HepG2 (cell line): Measurements from ENCODE around the gene ANKRD40. TPM values are rescaled to one million over a fixed set of nuclear protein-coding genes. Genes with fewer than 3 reads are reported as not detected.

Source experiments
- ASH2L ChIP-seq: fragments of 300-600, 200-600 bp; sonication (generic); IDR thresholded peaks from 2 replicates; pipeline ENCODE4 v1.7.0; 2017; ENCODE audit warnings: low read depth, mild to moderate bottlenecking, moderate library complexity, mixed read lengths, low read length; ENCODE audit not compliant: insufficient read length
- BHLHE40 ChIP-seq: IDR thresholded peaks from 2 replicates; pipeline ENCODE4 v1.6.1; 2011; ENCODE audit warnings: low read length, improper control_type of control experiment
- BRD4 ChIP-seq: sonication (generic); formaldehyde crosslinking; IDR thresholded peaks from 2 replicates; pipeline ENCODE4 v1.4.0; 2020; ENCODE audit warnings: missing genetic modification reagents
- MXD3 ChIP-seq: IDR thresholded peaks from 2 replicates; pipeline ENCODE4 v1.6.1; 2016; ENCODE audit warnings: mild to moderate bottlenecking, missing biosample characterization, missing genetic modification reagents
- PBX3 ChIP-seq: sonication (generic); formaldehyde crosslinking; IDR thresholded peaks from 2 replicates; pipeline ENCODE4 v1.8.1; 2023; ENCODE audit warnings: missing genetic modification reagents, inconsistent platforms, borderline replicate concordance
- TAF1 ChIP-seq: sonication (generic); formaldehyde crosslinking; IDR thresholded peaks from 2 replicates; pipeline ENCODE4 v1.4.0; 2020; ENCODE audit warnings: missing genetic modification reagents
- YEATS2 ChIP-seq: sonication (generic); formaldehyde crosslinking; IDR thresholded peaks from 2 replicates; pipeline ENCODE4 v1.4.0; 2020; ENCODE audit warnings: missing genetic modification reagents, borderline replicate concordance
- ZBTB42 ChIP-seq: sonication (generic); formaldehyde crosslinking; IDR thresholded peaks from 2 replicates; pipeline ENCODE4 v1.5.0; 2020; ENCODE audit warnings: mild to moderate bottlenecking, missing genetic modification reagents
- ZNF143 ChIP-seq: sonication (generic); formaldehyde crosslinking; IDR thresholded peaks from 2 replicates; pipeline ENCODE4 v1.4.0; 2020; ENCODE audit warnings: missing genetic modification reagents
- ZNF552 ChIP-seq: sonication (generic); formaldehyde crosslinking; IDR thresholded peaks from 2 replicates; pipeline ENCODE4 v1.9.0; 2022; ENCODE audit warnings: missing genetic modification reagents, mild to moderate bottlenecking, borderline replicate concordance
- polyA plus RNA-seq, 8 experiments: library from polyadenylated mRNA; depleted of rRNA in 3 of 8; stranded (reverse) in 7 of 8; unstranded in 1 of 8; fragments of >200 nt; fragmentation: Illumina TruSeq in 4 of 8; extraction: Trizol in 4 of 8; gene quantifications; 2 replicates each; pipeline versions ENCODE4 v1.2.1 to v1.2.3, GENCODE V29; 2011 to 2016; ENCODE audit warnings: low read depth in 4 of 8, missing spikeins in 1 of 8, mixed read lengths in 1 of 8; ENCODE audit not compliant: insufficient read depth in 1 of 8
- total RNA-seq, 5 experiments: library from RNA; depleted of rRNA; stranded (reverse); fragments of >200 nt; fragmentation: Illumina TruSeq; extraction: Trizol; gene quantifications; 2 replicates each; pipeline ENCODE4 v1.2.3, GENCODE V29; 2016; ENCODE audit warnings: low read depth in 1 of 5

ANKRD40 gene
- total and polyA plus RNA-seq, 2 of the 13 experiments (the other 11 are each of a cell fraction or from before 2014, with no cell fraction given), result 35.0 to 46.4 TPM

- no peak for TF ChIP-seq PBX3 (CRISPR knock-in tag)
- no peak for TF ChIP-seq MXD3 (CRISPR knock-in tag)
- no peak for TF ChIP-seq BRD4 (CRISPR knock-in tag)
- 0 out of 2 replicates have a peak, but pooled peaks have one; percentile 24 for TF ChIP-seq ZBTB42 (CRISPR knock-in tag)
- TF ChIP-seq ZNF143 (CRISPR knock-in tag), result no peak
- no peak for TF ChIP-seq ASH2L
- no peak for TF ChIP-seq YEATS2 (CRISPR knock-in tag)
- no peak for TF ChIP-seq ZNF552 (CRISPR knock-in tag)
- TF ChIP-seq BHLHE40, result no peak
- TF ChIP-seq TAF1 (CRISPR knock-in tag), result no peak
Measured at GRCh38 chr17:50668025-50668837, 39.5 kb downstream of the ANKRD40 start (continued).
